Measurements from ENCODE around the gene PARP12.

PARP12 gene

GRCh38 chr7:140004672-140005071, 58.1 kb downstream of the PARP12 start:
- H3K4me3 Mint-ChIP-seq = no peak overlapping the region
- no peak overlapping the region for H3K27ac Mint-ChIP-seq
- H3K27me3 Mint-ChIP-seq = no peaks in the 10 kb centered on the region
- H3K9me3 Mint-ChIP-seq (ENCODE audit: low read depth) = no peaks in the 10 kb centered on the region
- no peaks in the 10 kb centered on the region for H3K4me1 Mint-ChIP-seq (ENCODE audit: low read depth)
- H3K36me3 Mint-ChIP-seq = no peaks in the 10 kb centered on the region

DNA sequence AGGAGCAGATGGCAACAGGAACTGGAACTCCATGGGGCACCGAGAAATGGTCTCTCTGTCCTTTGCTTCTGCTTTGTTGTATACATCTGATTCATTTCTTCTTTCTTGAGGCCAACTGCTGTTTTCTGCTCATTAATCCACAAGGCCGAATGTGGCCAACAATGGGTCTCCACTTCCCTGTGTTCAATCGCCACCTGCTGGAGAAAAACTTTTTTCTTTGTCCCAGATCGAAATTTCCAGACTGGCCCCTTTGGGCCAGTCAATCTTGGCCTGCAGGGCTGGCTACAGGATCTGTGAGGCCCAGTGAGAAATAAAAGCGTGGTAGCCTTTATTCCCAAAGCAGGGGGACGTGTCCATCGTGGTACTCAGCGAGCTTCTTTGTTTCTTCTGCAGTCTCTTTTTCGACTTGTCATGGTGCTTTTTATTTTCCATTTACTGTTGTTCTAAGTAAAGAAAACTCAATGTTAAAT, 58.8 kb downstream of the PARP12 start:
- H3K27me3 Mint-ChIP-seq = no peaks in the 10 kb centered on the region
- H3K4me3 Mint-ChIP-seq = no peak overlapping the region
- H3K27ac Mint-ChIP-seq = no peak overlapping the region
- no peaks in the 10 kb centered on the region for H3K9me3 Mint-ChIP-seq (ENCODE audit: low read depth)
- no peaks in the 10 kb centered on the region for H3K4me1 Mint-ChIP-seq (ENCODE audit: low read depth)
- no peaks in the 10 kb centered on the region for H3K36me3 Mint-ChIP-seq

GRCh38 chr7:140000666-140001268, 62.0 kb downstream of the PARP12 start:
- H3K36me3 Mint-ChIP-seq = no peaks in the 10 kb centered on the region
- H3K4me3 Mint-ChIP-seq = no peak overlapping the region
- H3K27ac Mint-ChIP-seq = no peak overlapping the region
- H3K27me3 Mint-ChIP-seq = no peaks in the 10 kb centered on the region
- no peaks in the 10 kb centered on the region for H3K4me1 Mint-ChIP-seq (ENCODE audit: low read depth)
- no peaks in the 10 kb centered on the region for H3K9me3 Mint-ChIP-seq (ENCODE audit: low read depth)

DNA sequence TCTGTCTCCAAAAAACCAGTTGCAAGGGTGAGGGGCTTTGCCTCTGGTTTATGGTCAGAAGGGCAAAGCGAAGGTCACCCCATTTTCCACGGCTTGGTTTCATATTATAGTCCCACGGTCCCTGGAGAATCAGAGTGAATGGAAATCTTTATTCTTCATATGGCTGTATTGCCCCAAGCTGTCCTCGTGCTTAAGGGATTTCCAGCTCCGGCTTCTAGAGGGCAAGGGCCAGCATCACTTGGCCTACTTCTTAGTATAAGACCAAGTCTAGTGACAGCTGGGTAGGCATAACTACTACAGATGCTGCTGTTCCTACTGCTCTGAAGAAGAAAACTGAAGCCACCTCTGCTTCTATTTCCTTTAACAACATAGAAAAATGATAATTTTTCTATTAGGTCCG, 63.2 kb downstream of the PARP12 start:
- H3K9me3 Mint-ChIP-seq (ENCODE audit: low read depth) = no peaks in the 10 kb centered on the region
- no peaks in the 10 kb centered on the region for H3K36me3 Mint-ChIP-seq
- H3K27ac Mint-ChIP-seq = no peak overlapping the region
- no peaks in the 10 kb centered on the region for H3K27me3 Mint-ChIP-seq
- H3K4me1 Mint-ChIP-seq (ENCODE audit: low read depth) = no peaks in the 10 kb centered on the region
- H3K4me3 Mint-ChIP-seq = no peak overlapping the region

GRCh38 chr7:139998572-139998971, 64.2 kb downstream of the PARP12 start:
- H3K9me3 Mint-ChIP-seq (ENCODE audit: low read depth) = no peaks in the 10 kb centered on the region

DNA sequence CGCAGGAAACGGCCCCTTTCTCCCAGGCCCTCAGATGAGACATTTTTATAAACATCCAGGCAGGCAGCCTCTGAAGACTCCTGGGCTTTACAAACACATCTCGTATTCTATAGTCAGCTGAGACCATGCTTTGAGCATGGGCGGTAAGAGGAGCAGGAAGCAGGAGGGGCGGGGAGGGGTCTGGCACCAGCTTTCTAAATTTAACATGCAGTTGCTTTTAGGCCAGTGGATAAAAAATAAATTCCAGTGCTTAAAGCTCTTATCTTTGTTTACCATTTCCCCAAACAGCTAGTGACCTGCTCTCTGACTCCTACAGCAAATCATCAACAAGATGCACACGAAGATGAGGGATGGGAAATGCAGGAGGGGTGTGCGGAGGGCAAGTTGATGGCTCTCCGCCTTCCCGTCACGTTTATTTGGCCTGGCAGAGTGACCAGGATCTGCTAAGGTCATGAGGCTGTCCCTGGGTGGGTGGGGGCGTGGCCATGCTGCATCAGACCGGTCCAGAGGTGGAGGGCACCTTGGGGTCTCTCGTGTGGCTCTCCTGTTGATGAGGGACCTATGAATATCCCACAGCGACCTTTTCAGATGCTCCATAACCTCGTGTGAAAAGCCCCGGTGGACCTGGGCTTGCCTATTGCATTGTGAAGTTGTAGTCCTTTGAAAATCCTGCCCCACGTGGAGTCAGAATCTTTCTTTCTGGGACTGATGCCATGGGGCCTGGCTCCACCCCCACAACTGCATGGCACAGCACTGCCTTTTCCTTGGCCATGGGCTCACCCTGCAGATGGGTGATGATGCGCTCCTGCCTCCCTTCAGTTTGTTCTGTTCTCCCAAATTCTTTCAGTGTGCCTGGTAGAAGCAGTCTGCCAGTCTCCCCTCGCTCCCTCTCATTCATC, 67.5 kb downstream of the PARP12 start:
- H3K27ac Mint-ChIP-seq = no peak overlapping the region
- no peaks in the 10 kb centered on the region for H3K9me3 Mint-ChIP-seq (ENCODE audit: low read depth)

More at GRCh38 chr7:139998572-139998971, 64.2 kb downstream of the PARP12 start:
- Mint-ChIP-seq H3K4me3 (no peak overlapping the region), H3K4me1 (ENCODE audit: low read depth) (no peaks in the 10 kb centered on the region), H3K27me3 (no peaks in the 10 kb centered on the region), H3K27ac (no peak overlapping the region), H3K36me3 (no peaks in the 10 kb centered on the region)

GRCh38 chr7:139994356-139994755, 68.4 kb downstream of the PARP12 start:
- Mint-ChIP-seq H3K27me3 (no peaks in the 10 kb centered on the region), H3K27ac (no peak overlapping the region), H3K4me1 (ENCODE audit: low read depth) (no peaks in the 10 kb centered on the region), H3K36me3 (no peaks in the 10 kb centered on the region), H3K4me3 (no peak overlapping the region), H3K9me3 (ENCODE audit: low read depth) (no peaks in the 10 kb centered on the region)

More for the DNA sequence above, 67.5 kb downstream of the PARP12 start:
- Mint-ChIP-seq H3K4me1 (ENCODE audit: low read depth) (no peaks in the 10 kb centered on the region), H3K27me3 (no peaks in the 10 kb centered on the region), H3K36me3 (no peaks in the 10 kb centered on the region), H3K4me3 (no peak overlapping the region)

DNA sequence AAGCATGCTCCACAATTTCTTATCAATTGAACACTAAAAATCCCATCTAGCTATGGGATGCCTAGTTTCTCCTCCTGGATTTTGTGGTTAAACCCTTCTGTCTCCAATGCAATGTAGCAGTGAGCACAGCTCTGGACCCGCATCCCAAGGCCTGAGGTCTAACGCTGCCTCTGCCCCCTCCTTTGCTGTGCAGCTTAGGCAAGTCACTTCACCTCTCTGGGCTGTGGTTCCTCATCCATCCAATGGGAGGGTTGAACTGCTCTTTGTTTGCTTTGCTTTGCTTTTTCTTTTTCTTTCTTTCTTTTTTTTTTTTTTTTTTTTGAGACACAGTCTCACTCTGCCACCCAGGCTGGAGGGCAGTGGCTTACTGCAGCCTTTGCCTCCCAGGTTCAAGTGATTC, 69.2 kb downstream of the PARP12 start:
- H3K4me1 Mint-ChIP-seq (ENCODE audit: low read depth) = no peaks in the 10 kb centered on the region

GRCh38 chr7:139993169-139993568, 69.6 kb downstream of the PARP12 start:
- Mint-ChIP-seq H3K27ac (no peak overlapping the region), H3K4me3 (no peak overlapping the region), H3K9me3 (ENCODE audit: low read depth) (no peaks in the 10 kb centered on the region), H3K4me1 (ENCODE audit: low read depth) (no peaks in the 10 kb centered on the region), H3K27me3 (no peaks in the 10 kb centered on the region), H3K36me3 (no peaks in the 10 kb centered on the region)

More for the DNA sequence above, 69.2 kb downstream of the PARP12 start:
- H3K9me3 Mint-ChIP-seq (ENCODE audit: low read depth) = no peaks in the 10 kb centered on the region
- H3K27ac Mint-ChIP-seq = no peak overlapping the region
- H3K36me3 Mint-ChIP-seq = no peaks in the 10 kb centered on the region
- no peaks in the 10 kb centered on the region for H3K27me3 Mint-ChIP-seq
- H3K4me3 Mint-ChIP-seq = no peak overlapping the region

GRCh38 chr7:139992353-139993044, 70.3 kb downstream of the PARP12 start:
- H3K36me3 Mint-ChIP-seq = no peaks in the 10 kb centered on the region
- H3K9me3 Mint-ChIP-seq (ENCODE audit: low read depth) = no peaks in the 10 kb centered on the region
- H3K27ac Mint-ChIP-seq = no peak overlapping the region
- H3K4me1 Mint-ChIP-seq (ENCODE audit: low read depth) = no peaks in the 10 kb centered on the region
- no peaks in the 10 kb centered on the region for H3K27me3 Mint-ChIP-seq
- H3K4me3 Mint-ChIP-seq = no peak overlapping the region

GRCh38 chr7:139991911-139992310, 70.8 kb downstream of the PARP12 start:
- no peak overlapping the region for H3K27ac Mint-ChIP-seq

DNA sequence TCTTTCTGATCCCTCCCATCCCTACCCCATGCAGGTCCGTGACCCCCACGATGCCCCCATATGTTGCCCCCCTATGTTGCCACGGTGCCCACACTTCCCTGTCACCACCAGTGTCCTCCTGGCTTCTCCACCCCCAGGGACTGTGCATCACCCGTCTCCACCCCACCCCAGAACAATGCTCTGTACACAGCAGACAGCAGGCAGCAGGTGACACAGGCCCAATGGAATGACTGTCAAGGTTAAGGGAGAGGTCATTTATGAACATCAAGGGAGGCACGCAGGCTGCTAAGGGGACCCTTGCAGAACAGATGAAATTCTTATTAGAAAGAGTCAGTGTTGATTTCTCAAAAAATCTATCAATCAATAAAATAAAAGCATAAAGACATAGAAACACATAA, 71.5 kb downstream of the PARP12 start:
- no peaks in the 10 kb centered on the region for H3K4me1 Mint-ChIP-seq (ENCODE audit: low read depth)
- H3K9me3 Mint-ChIP-seq (ENCODE audit: low read depth) = no peaks in the 10 kb centered on the region
- no peaks in the 10 kb centered on the region for H3K36me3 Mint-ChIP-seq
- no peaks in the 10 kb centered on the region for H3K27me3 Mint-ChIP-seq
- H3K4me3 Mint-ChIP-seq = no peak overlapping the region
- no peak overlapping the region for H3K27ac Mint-ChIP-seq

More at GRCh38 chr7:139991911-139992310, 70.8 kb downstream of the PARP12 start:
- no peaks in the 10 kb centered on the region for H3K4me1 Mint-ChIP-seq (ENCODE audit: low read depth)
- H3K27me3 Mint-ChIP-seq = no peaks in the 10 kb centered on the region
- no peak overlapping the region for H3K4me3 Mint-ChIP-seq
- no peaks in the 10 kb centered on the region for H3K9me3 Mint-ChIP-seq (ENCODE audit: low read depth)
- no peaks in the 10 kb centered on the region for H3K36me3 Mint-ChIP-seq

DNA sequence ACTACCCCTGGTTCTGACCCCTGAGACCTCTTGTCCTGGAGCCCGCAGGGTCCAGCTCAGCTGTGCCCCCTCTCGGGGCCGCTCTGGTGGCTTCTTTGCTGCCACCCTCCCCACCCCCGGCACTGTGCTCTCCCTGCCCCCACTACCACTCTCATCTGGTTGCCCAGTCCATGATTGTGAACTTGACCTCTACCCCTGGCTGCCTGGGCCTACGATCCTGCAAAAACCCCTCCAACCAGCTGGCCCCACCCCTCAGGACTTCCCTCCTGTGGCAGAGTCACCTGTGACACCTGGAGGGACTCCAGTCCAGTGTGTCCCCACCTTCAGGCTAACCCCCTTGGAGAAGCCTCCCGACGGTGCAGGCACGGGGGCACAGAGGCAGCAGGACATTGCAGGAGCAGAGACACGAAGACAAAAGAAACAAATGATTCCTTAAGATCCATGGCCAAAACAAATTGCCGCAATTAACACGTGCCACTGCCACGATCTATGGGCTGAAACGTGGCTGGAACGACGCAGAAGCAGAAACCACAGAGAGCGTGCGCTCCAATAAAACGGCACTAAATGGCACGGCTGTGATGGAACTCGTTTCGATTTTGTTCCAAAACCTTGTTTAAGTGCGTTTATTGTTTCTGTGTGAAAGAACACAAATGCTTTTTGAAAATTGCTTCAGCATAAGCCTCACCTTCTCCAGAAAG, 72.0 kb downstream of the PARP12 start:
- Mint-ChIP-seq H3K27me3 (no peaks in the 10 kb centered on the region), H3K9me3 (ENCODE audit: low read depth) (no peaks in the 10 kb centered on the region), H3K4me1 (ENCODE audit: low read depth) (no peaks in the 10 kb centered on the region), H3K36me3 (no peaks in the 10 kb centered on the region), H3K4me3 (no peak overlapping the region), H3K27ac (no peak overlapping the region)

DNA sequence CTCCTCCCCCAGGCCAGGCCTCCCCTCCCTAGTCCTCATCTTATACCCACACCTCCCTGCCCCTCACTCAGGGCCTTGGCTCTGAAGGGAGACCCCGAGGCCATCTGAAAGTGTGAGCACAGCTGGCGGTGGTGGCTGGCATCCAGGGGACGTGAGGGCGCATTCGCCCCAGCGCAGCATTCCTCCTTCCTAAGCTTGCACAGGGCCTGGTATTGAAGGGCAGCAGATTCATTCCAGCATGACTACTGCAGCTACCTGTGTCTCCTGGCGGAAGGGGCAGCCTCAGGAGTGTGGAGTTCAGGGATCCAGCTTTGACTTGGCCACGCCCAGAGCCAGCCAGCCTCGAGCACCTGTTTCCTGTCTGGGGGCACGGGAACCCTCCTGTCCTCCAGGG, 72.6 kb downstream of the PARP12 start:
- Mint-ChIP-seq H3K4me3 (no peak overlapping the region), H3K27me3 (no peaks in the 10 kb centered on the region), H3K4me1 (ENCODE audit: low read depth) (no peaks in the 10 kb centered on the region), H3K27ac (no peak overlapping the region), H3K9me3 (ENCODE audit: low read depth) (no peaks in the 10 kb centered on the region), H3K36me3 (no peaks in the 10 kb centered on the region)
